Activated naive CD8-positive, alpha-beta T cell (primary cell): ENCODE measurements around the gene TRA2B.
A peak's percentile ranks its signal among the peaks of the same experiment; 100 is the strongest.

Experiments
- H3K27ac Mint-ChIP-seq: one replicate; pipeline ENCODE4 v1.8.0; 2021; ENCODE audit warnings: mixed read lengths
- H3K27me3 Mint-ChIP-seq: one replicate; pipeline ENCODE4 v1.8.0; 2021; ENCODE audit warnings: mixed read lengths
- H3K36me3 Mint-ChIP-seq: one replicate; pipeline ENCODE4 v1.8.0; 2021; ENCODE audit warnings: mixed read lengths
- H3K4me1 Mint-ChIP-seq: one replicate; pipeline ENCODE4 v1.8.0; 2021; ENCODE audit warnings: low read depth, mixed read lengths
- H3K4me3 Mint-ChIP-seq: one replicate; pipeline ENCODE4 v1.8.0; 2021; ENCODE audit warnings: mild to moderate bottlenecking, mixed read lengths
- H3K9me3 Mint-ChIP-seq: one replicate; pipeline ENCODE4 v1.8.0; 2021; ENCODE audit warnings: low read depth, mixed read lengths

The TRA2B gene

DNA sequence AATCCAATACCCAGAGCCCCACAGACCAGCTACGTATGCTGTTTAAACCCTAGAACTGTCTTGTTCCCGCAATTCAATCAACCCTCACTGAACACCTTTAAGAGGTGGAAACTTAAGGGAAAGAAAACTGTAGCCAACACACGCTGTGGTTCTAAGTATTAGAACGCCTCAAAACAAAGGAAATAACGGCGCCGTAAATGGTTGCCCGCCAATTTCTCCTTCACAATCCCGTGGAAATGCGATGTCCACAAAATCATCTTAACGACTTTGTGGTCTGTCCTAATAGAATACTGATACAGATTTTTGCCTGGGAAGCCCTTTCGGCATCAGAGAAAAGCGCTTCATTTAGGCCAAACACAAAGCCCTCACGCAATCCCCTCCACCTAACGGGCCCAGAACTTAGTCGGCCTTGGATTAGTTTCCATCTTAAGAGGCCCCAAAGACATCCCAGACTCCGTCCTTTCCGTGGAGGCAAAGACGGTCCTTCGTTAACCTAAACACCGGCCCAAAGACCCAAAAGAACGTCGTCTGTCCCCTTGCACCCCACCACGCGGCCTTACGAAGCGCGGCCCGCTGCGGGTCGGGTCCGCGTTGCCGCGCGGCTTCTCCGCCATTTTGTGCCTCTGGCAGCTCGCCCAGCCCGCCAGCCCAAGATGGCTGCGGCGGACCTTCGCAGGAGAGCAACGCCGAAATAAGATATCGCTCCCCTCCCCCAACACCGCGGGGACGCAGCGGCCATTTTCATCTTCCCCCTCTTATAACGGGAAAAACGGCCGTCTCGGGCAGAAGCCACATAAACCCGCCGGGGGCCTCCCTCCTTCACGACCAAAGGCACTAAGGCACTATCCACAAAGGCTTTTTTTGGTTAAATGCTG is 763 bp downstream of the TRA2B start:
- Mint-ChIP-seq H3K9me3 (peaks cover 4% of the 10 kb centered on the region), H3K4me3 (peak overlapping the region; percentile 99), H3K27ac (peak overlapping the region; percentile 100), H3K27me3 (no peaks in the 10 kb centered on the region), H3K4me1 (peaks cover 31% of the 10 kb centered on the region), H3K36me3 (peaks cover 30% of the 10 kb centered on the region)

DNA sequence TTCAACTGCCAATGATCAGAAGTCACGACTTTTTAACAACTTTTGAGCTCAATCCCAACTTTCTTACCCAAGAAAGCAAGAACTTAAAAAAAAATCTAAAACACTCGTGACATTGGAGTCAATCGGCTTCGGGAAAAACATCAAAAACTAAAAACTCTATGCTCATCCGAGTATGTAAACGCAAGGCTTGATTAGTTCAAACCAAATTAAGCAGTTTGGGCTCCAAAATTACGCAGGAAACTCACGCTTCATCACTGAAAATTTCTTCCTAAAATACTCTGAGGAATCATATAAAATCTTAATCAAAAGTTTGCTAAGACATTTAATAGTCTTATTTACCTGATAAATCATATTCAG is 1.6 kb downstream of the TRA2B start:
- Mint-ChIP-seq H3K4me1 (peaks cover 39% of the 10 kb centered on the region), H3K9me3 (peaks cover 4% of the 10 kb centered on the region), H3K27me3 (no peaks in the 10 kb centered on the region), H3K27ac (peak overlapping the region; percentile 100), H3K36me3 (peaks cover 33% of the 10 kb centered on the region), H3K4me3 (peak overlapping the region; percentile 99)

DNA sequence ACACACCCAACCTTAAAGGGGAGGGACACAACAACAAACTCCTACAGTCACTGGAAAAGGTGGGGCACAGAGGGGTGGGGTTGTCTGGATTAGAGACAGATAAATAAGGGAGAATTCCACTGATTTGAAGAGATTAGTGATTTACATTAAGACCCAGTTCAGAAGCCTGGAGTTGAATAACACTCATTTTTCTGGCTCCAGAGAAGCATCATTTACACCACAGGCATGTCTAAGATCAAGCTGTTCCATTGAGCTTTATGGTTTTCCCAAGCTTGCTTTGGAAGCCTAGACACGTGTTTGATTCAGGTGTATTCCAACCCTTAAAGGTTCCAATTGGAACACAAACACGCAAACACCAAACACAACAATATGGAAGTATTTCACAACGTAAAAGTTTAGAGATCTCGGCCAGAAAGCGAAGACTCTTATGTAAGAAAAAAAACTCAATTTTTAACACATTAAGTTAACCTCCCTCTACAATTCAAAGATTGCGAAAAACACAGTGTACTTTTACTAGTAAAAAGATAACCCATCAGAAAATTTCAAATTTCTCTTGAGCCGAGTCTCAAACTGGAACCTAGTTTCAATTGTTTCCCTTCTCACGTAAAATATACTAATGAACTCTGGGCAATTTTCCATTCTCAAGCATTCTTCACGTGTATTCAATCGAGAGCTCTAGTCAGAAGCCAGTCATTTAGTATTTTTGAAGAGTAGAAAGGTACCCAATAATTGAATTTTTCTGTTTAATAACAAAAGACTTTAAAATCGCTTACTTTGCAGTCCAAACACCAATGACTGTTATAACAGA is 2.1 kb downstream of the TRA2B start:
- H3K4me1 Mint-ChIP-seq: peaks cover 42% of the 10 kb centered on the region
- peaks cover 4% of the 10 kb centered on the region for H3K9me3 Mint-ChIP-seq
- no peaks in the 10 kb centered on the region for H3K27me3 Mint-ChIP-seq
- peak overlapping the region; percentile 100 for H3K27ac Mint-ChIP-seq
- peak overlapping the region; percentile 99 for H3K4me3 Mint-ChIP-seq
- H3K36me3 Mint-ChIP-seq: peaks cover 36% of the 10 kb centered on the region

DNA sequence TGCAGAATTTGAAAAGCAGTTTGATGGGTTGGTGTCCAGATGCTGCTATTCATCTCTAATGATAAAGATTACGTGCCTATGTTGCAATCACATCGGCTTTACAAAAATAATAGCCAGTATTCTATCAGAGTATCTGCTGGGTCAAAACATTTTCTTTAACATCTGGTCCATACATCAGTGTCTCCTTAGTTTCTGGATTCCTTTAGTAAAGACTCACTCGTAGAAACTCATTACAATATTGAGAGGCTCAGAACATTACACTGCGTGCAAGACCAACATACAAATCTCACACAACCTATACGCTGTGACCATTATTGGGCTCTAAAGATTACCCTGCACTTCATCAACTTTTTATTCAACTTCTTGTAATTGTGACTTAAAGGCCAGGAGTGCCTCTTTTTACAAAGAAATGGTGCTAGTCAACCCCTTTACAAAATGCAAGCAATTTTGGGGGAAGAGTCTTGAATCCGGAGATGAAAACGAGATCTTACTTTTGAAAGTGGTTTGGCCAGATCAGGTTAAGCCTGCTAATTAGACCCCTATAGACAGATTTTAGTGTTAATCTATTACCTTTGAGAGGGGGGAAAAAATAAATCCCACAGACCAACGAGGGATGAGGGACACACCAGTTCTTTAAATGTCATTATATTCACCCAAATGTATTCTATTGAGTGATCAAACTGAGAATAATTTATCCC is 2.9 kb downstream of the TRA2B start:
- peaks cover 4% of the 10 kb centered on the region for H3K9me3 Mint-ChIP-seq
- H3K4me1 Mint-ChIP-seq: peaks cover 50% of the 10 kb centered on the region
- H3K27ac Mint-ChIP-seq: peak overlapping the region; percentile 100
- no peaks in the 10 kb centered on the region for H3K27me3 Mint-ChIP-seq
- H3K4me3 Mint-ChIP-seq: peak overlapping the region; percentile 99
- H3K36me3 Mint-ChIP-seq: peaks cover 36% of the 10 kb centered on the region

DNA sequence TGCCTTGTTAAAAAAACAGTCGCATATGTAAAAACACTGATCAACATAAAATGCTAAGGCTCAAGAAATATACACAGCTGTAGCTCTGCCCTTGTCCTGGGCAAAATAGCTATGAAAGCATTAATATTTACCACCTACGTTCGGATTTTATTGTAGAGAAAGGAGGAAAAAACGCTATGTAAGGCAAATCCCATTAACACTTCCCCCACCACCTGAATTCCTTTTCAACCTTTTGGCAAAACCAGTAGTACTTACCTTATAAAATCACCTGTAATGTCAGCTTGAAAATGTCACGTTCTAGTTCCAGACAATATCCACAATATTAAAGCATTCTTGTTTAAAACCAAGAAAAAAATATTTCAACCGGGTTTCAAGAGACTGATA is 3.6 kb downstream of the TRA2B start:
- Mint-ChIP-seq H3K27ac (peak overlapping the region; percentile 100), H3K4me1 (peaks cover 58% of the 10 kb centered on the region), H3K4me3 (peak overlapping the region; percentile 99), H3K36me3 (peaks cover 41% of the 10 kb centered on the region), H3K9me3 (peaks cover 4% of the 10 kb centered on the region), H3K27me3 (no peaks in the 10 kb centered on the region)

DNA sequence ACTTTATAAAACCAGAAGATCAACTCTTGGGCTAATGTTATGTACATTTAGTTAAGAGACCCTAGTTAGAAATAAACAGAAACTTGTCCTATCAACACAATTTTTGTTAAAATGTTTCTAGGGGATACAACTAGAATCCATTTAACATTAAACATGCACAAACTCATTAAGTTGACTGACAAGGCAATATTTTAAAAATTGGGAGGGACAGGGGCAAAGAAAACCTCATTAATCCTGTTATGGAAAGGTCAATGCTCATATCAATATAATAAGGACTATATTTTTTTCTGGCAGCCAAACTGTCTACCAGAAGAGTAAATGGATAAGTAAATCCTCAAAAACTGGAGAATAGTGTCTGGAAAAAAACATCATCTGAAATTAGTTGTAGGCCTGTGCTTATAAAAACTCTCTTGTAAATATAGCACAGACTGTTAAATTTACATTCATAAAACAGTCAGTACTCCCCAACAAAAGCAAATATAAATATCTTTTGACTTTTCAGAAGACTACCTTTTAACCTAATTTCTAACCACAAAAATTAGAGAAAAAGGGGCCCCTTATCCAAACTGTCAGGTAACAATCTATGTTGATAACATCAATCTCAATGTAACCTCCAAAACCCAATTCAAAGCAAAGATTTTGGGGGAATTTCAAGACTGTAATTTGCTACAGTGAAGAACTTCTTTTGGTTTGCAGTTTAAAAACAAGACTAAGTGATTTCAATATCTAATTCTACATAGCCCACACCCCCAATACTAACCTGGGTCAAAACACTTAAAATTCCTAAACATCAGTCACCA is 4.2 kb downstream of the TRA2B start:
- Mint-ChIP-seq H3K9me3 (peaks cover 4% of the 10 kb centered on the region), H3K36me3 (peaks cover 47% of the 10 kb centered on the region), H3K4me1 (peaks cover 63% of the 10 kb centered on the region), H3K27me3 (no peaks in the 10 kb centered on the region), H3K27ac (peak overlapping the region; percentile 100), H3K4me3 (peak overlapping the region; percentile 99)

DNA sequence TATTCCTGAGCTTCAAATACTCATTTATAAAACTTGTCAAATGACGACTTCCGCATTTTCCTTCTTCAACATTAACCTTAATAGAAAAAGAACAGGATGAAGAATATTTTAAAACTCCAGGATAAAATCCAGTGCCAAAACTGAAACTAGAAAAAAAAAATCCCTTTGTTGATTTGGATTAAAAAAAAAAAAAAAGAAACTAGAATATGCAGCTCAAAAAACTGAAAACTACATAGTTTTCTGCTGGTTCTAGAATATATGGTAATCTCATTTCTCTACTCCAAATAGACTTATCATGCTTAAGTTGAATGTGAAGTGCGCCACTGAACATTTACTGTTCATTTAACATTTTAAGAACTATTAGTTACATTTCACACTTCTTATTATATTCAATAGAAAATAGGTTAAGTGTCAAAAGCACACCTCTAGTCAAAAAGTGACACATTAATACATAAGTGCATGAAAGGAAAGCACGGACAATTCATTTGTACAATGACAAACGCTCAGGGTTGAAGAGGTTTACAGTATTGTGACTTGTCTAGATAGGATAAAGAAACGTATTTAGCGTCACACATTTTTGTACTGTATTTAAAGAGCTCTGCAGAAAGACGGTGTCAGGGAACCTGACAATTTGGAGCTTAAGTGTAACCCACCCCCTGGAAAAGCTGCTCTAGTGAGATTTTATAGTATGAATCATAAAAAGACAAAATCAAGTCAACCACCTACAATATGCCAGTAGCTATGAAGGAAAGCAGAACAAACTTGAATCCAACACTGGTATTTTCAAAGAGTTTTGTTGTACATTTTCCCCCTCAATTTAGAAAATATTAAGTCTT is 5.8 kb downstream of the TRA2B start:
- H3K4me1 Mint-ChIP-seq: peaks cover 75% of the 10 kb centered on the region
- no peaks in the 10 kb centered on the region for H3K9me3 Mint-ChIP-seq
- H3K27ac Mint-ChIP-seq: peak overlapping the region; percentile 87
- peak overlapping the region; percentile 99 for H3K4me3 Mint-ChIP-seq
- peaks cover 54% of the 10 kb centered on the region for H3K36me3 Mint-ChIP-seq
- no peaks in the 10 kb centered on the region for H3K27me3 Mint-ChIP-seq

DNA sequence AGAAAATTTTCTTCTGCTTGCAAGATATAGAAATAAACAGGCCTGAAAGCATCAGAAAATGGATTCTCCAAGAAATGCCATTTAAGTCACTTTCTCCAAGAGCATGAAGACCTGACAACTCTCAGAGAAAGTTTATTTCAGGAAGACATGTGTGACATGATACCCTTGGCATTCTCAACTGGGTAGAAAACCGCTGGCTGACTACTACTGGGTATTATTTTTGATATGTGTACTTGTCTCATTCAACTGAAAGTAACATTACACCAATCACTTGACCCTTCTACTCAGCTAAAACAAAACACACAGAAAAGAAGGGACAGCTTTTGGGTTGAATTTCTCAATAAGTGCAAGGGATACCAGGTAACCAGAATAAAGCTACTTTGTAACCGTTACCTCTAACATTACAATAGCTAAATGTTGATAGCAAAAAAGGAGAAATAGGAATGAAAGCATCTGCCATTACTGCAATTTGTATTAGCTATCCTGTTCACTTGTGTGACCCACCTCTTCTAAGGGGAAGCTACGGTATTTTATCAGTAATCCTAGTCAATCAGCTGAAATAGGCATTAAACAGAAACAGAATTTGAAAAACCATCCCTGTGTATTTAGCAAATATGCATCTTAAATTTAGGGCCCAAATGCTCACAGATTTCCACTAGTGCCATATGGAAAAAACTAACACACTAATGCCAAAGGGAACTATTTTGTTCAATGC is 7.3 kb downstream of the TRA2B start:
- H3K27me3 Mint-ChIP-seq: no peaks in the 10 kb centered on the region
- H3K27ac Mint-ChIP-seq: peak overlapping the region; percentile 55
- H3K4me3 Mint-ChIP-seq: peak overlapping the region; percentile 99
- H3K9me3 Mint-ChIP-seq: no peaks in the 10 kb centered on the region
- peaks cover 89% of the 10 kb centered on the region for H3K4me1 Mint-ChIP-seq
- peaks cover 45% of the 10 kb centered on the region for H3K36me3 Mint-ChIP-seq

DNA sequence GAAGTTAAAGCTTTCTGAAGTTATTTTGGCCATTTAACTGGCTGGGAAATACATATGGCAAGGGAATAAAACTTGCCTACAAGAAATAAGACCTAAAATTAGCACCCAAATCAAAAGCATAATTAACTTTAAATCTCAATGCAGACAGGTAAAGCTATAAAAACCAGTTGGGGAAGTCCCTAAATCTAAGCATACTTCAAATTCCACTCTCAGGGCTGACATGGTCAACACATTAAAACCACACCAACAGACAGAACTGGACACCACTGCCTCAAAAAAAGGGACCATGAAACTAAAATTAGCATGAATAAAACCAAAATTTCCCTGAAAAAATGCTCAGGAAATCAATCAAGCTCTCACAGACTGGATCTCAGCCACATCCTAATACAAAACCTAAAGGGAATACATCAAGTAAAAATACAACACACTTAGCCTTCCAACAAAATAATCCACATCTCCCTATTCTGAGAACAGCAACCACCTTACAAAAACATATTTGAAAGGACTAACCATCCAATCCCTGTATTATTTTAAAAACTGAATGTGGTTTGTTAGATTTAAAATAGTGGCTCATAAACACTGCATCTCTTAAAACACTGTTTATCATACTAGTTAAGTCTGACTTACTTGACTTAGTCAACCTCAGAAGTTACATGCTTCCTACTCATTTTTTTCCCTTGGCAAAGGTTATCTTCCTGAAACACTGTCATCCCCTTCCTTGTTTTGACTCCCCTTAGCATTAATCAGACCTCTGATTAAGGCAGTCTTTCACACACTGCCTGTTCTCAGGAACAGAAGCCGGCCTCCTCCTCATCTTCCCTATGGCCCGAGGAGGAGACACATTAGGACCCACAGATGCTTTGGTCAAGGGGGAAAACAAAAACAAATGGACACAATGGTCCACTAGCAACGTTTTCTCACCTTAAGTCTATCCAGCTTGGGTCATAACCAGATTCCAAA is 8.3 kb downstream of the TRA2B start:
- no peaks in the 10 kb centered on the region for H3K9me3 Mint-ChIP-seq
- peak overlapping the region; percentile 84 for H3K27ac Mint-ChIP-seq
- H3K36me3 Mint-ChIP-seq: peaks cover 40% of the 10 kb centered on the region
- peak overlapping the region; percentile 99 for H3K4me3 Mint-ChIP-seq
- H3K4me1 Mint-ChIP-seq: peaks cover 96% of the 10 kb centered on the region
- H3K27me3 Mint-ChIP-seq: no peaks in the 10 kb centered on the region

DNA sequence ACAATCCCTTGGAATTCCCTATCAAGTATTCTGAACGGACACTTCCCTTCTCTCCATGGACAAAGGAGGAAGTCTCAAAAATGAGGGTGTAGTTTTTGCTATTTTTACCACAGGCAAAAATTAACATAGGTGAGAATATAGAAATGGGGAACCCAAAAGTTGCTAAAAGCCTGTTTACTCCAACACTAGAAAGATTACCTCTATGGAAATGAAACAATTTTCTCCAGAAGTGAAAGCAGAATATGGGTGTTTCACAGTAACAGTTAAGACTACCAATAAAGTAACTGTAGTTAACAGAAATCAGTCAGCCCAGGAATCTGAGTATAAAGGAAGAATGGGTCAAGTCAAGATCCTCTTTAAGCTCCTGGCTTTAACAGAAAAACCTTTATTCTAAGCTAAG is 9.3 kb downstream of the TRA2B start:
- Mint-ChIP-seq H3K36me3 (peaks cover 39% of the 10 kb centered on the region), H3K4me3 (peak overlapping the region; percentile 99), H3K27ac (peak overlapping the region; percentile 84), H3K4me1 (peaks cover 95% of the 10 kb centered on the region), H3K9me3 (no peaks in the 10 kb centered on the region), H3K27me3 (no peaks in the 10 kb centered on the region)

DNA sequence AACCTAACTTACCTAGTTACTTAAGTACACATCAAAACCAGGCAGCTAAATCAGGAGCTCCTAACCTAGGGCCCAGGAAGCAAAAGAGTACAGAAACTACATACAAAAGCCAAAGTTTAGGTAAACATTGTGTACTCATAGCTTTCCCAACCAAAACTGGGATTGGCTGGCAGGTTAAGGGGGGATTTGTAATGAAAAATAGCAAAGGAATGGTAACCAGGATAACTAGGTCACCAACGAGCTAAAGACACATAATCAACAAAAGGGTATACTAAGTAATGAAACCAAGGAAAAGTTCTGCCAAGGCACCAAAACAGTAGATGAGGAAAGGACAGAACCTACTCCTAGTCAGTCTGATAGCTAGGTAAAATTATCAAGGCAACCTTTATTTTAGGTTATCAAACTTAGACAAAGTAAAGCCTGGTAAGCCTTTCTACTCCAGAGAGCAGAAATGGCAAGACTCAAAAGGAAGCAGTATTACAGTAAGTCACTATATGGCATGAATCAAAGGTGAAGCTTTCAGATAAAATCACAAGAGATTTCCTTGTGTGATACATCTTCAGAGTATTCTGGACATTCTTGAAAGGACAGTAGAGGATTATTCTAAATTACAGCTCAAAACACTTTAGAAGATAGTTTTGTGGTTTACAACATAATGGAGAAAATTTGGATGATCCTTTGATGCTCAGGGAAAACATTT is 10.2 kb downstream of the TRA2B start:
- no peaks in the 10 kb centered on the region for H3K27me3 Mint-ChIP-seq
- H3K4me1 Mint-ChIP-seq: peaks cover 93% of the 10 kb centered on the region
- peak overlapping the region; percentile 84 for H3K27ac Mint-ChIP-seq
- no peaks in the 10 kb centered on the region for H3K9me3 Mint-ChIP-seq
- peaks cover 39% of the 10 kb centered on the region for H3K36me3 Mint-ChIP-seq
- peak overlapping the region; percentile 99 for H3K4me3 Mint-ChIP-seq

DNA sequence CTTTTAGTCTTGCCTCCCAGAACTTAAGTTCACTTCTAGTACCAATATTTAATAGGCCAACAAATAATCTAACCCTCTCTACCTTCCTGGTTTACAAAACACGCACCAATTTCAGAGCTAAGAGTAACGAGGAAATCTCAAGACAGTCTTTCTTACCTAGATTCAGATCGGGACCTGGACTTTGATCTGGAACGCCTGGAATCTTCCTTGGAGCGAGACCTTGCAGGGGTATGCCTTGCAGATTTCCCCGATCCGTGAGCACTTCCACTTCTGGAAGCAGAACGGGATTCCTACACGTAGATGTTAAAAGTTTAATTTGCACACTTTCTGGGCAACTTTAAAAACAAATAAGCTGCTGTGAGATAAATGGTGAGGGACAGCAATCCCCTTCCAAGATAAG is 11.4 kb downstream of the TRA2B start:
- Mint-ChIP-seq H3K27ac (peak overlapping the region; percentile 51), H3K4me1 (peaks cover 87% of the 10 kb centered on the region), H3K36me3 (peaks cover 37% of the 10 kb centered on the region), H3K27me3 (no peaks in the 10 kb centered on the region), H3K4me3 (peak overlapping the region; percentile 63), H3K9me3 (no peaks in the 10 kb centered on the region)
